HG02610 (cell line): Measurements from ENCODE around the gene DPP7.
"Not testable (repeated sequence)": the region's sequence is repeated elsewhere in the genome, so short reads cannot be mapped to it uniquely, and the experiment has no call there.

Experiments
- ATAC-seq: cut with Tn5 transposase; IDR thresholded peaks from one replicate; pipeline ENCODE4 v1.9.1; 2021; ENCODE audit warnings: mild to moderate bottlenecking, moderate library complexity; ENCODE audit not compliant: unreplicated experiment

The DPP7 gene

DNA sequence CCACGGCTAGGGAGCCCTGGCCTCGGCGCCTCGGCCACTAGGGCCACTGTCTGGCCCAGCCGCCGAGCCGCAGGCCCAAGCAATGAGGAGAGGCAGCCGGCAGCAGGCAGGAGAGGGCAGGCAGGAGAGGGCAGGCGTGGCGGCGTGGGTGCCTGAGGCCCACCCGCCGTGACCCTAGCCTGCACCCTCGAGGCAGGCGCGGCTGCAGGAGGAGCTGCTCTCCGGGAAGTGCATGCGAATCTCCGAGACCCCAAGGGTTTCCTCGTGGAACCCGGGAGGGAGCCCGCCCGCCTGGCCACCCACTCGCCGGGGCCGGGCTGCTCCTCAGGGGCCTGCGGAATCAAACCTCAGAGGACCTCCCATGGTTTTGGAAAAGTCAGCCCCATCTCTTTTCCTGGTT, 33.7 kb upstream of the DPP7 start:
- no peak for ATAC-seq

DNA sequence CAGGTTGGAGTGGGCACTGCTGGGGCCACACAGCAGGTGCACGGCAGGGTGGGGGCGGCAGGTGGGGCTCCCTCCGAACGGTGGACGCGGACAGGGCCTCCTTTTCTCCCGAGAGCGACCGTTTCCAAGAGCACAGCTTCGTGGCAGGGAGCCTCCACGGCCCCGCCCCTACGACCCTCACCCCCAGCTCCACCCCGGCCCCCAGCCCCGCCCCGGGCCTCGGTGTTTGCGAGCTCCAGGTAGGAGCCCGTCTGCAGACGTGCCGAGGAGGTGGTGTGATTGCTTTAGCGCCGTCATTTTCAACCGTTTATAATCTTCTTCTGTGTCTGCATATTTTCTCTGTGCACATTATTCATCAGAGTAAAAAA, 33.2 kb upstream of the DPP7 start:
- ATAC-seq, result no peak

DNA sequence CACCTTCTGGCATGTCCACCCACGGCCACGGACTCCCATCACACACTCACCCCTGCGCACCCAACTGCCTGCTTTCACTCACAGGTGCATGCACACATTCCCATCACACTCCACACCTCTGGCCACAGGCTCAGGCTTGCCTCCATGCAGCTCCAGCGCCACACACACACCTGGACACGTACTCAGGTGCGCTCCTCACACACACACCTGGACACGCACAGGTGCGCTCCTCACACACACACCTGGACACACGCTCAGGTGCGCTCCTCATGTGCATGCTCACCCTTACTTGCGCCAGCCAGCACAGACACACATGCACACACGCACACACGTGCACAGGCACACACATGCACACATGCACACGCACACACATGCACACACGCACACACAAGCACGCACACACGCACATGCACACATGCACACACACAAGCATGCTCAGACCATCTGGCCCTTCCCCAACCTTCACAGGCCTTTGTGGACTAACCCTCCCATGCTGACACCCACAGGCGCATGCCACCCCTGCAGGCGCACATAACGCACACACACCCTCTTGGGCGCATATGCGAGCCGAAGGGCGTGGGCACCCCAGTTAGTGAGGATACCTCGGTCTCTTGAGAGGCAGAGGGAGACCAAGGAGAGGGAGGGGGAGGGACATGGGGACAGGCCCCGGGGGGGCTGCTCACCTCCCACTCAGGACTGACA, 32.7 kb upstream of the DPP7 start:
- ATAC-seq, result no peak

DNA sequence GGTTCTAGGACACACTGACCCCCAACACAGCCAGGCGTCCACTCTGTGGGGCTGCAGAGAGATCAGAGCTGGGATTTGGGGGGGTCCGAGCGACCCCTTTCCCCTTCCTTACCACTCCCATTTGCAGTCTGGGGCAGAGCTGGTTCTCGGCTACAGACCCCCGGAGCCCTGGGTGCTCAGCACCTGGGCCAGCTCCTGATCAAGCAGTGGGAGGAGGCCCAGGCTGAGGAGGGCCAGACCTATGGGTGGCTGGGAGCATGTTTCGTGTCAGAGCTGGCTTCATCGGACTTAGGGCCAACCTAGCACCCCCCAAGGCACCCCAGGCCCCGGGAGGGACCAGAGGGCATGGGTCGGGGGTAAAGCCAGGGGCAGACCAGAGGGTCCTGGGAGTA, 32.0 kb upstream of the DPP7 start:
- ATAC-seq, result no peak

DNA sequence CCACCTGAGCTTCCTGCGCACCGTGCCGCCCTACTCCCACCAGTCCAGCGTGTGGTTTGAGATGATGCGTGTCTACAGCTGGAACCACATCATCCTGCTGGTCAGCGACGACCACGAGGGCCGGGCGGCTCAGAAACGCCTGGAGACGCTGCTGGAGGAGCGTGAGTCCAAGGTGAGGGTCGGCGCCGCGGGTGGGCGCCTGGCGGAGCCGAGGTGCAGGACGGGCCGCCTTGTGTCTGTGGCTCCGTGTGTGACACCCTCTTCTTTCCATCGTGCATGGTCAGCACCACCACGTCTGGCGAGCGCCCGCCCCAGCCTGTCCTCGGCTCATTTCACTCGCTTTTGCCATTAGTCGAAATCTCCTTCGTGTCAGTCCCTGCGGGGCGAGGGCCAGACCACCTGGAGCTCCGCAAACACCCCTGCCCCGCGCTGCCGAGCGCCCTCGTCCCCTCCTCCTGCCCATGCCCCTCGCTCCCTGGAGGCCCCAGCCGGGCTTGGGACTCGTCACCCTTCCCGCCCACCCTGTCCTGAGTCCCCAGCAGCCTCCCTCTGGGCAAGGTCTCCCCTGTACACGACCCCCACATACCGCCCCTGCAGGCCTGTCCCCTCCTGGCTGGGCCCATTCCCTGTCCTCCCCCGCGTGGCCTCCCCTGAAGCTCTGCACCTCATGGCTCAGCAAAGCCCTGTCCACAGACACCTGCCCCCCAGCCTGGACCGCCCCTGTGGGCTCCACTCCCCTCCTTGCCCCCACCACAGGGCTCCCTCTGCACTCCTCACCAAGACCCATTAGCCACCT, 31.4 kb upstream of the DPP7 start:
- ATAC-seq, result no peak

DNA sequence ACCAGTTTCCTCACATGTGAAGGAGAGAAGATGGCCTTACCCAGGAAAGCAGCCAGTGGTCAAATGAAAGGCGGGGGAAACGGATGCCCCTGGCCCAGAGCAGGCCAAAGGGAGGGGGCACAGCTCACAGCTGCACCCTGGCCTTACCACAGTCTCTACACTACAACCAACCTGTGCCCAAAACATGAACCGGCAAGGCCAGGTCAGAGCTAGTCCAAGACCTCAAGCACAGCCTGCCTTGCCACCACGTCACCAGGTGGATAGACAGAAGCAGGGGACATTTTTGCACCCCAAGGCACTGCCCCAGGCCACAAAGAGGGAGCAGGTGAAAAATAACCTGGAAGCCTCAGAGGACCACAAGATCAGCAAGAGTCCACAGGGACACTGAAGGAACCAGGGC, 28.9 kb upstream of the DPP7 start:
- no peak for ATAC-seq

DNA sequence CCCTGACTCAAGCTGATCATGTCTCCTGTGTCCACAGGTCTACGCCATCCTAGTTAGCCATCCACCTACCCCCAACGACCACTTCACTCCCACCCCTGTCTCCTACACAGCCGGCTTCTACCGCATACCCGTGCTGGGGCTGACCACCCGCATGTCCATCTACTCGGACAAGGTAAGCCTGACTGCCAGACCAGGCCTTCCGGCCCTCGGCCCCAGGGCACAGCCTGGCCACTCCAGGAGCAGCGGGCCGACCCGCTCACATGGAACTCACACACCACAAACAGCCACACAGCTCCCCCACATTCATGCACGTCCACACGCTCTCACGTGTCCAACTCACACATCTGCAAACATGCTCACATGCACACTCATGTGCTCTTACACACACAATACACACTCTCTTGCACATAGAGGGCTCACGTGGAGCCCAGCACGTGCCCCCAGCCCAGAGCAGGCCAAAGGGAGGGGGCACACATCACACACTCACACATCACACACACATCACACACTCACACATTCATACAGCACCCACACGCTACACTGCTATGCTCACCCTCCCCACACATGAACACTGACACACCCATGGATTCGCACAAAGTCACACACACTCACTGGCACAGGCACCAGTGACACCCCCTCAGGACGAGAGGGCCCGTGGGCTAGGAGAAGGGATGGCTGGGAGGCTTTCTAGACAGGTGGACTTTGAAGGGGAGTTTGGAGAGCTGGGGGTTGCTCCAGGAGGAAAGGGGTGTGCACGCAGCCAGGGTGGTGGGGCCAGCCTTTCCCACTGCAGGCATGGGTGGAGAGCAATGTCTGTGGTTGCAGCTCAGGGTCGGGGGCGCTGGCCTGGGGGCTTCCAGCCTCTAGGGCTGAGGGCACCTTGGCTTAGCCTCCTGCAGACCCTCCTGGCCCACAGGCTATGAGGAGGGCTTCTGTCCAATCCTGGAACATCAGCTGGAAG, 27.7 kb upstream of the DPP7 start:
- no peak for ATAC-seq

DNA sequence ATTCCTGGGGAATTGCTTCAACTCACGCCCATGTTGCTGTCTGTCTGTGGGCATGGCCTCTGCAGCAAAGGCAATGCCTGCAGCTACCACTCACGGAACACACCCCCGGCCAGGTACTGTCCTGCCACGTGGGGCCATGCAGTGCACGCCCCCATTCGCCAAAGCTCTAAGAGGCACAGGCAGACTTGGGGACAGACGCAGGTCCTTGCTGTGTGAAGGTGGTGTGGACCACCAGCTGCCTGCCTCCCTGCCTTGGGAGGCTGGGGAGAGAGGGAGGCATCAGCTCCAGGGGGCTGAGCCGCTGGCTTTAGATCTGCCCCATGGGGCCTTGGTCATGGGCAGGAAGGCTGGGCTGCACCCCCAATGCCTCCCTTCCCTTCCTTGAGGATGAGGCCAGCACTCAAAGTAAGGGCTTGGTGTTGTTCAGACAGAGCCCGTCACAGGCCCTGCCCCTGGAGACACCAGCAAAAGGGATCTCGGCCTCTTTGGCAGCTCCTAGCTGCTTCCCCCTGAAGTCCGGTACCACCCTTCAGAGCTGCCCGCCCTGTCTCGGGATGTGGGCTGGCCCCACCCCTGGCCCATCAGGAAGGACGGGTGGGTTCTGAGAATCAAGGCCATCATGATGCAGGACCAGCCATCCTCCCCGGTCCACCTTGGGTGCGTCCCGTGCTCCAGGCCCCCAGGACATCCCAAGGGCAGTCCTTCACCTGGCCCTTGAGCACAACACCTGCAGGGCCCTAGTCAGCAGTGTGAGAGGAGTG, 26.7 kb upstream of the DPP7 start:
- no peak for ATAC-seq

DNA sequence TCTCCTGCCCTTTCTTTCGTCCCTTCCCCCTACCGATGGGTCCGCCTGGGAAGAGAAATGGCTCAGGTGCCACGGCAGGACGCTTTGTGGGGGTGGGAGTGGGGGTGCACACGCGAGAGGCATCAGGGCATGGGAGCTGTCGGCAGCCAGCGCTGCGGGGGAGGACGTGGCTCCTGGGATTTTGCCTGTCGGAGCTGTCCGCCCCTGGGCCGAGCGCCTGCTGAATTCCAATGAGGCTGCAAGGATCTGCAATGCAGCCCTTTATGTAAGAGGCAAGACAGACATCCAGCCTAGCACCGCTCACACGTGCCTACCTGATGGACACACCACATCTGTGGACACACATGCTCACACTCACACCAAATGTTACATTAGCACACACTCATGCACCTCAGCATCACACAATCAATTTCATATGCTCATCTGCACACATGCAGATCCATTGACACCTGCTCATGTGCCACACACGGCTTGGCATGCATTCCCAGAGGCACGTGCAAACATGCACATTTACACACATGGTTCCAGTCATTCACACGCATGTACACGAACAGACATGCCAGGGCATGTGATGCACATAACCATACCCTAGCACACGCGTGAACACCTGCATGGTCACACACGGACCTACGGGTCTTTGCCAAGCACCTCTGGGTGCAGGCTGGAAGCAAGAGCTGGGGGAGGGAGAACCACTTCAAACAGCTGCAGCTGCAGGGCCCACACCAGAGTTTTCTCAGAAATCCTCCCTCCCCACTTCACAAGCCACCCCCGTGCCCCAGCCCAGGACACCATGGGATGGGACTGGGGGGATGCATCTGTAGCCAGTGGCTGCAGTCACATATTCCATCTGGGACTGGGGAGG, 25.8 kb upstream of the DPP7 start:
- no peak for ATAC-seq

DNA sequence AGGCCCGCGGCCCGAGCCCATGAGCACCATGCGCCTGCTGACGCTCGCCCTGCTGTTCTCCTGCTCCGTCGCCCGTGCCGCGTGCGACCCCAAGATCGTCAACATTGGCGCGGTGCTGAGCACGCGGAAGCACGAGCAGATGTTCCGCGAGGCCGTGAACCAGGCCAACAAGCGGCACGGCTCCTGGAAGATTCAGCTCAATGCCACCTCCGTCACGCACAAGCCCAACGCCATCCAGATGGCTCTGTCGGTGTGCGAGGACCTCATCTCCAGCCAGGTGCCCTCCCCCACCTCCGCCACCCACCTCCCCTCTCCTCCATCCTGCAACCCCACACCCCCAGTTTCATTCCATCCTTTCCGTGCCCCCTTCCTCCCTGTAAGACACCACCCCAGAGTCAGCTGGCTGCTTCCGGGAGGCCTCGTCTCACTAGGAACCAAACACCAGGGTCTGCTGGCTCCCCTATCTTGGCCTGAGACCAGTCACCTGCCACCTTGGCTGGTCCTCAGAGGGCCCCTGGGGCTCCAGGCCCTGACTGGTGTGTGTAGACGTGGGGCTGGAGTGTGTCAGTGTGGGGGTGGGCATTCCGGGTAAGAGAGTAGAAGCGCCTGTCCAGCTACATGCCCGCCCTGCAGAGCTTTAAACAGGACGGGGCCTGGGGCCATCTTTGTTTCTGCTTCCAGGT, 25.1 kb upstream of the DPP7 start:
- no peak for ATAC-seq

DNA sequence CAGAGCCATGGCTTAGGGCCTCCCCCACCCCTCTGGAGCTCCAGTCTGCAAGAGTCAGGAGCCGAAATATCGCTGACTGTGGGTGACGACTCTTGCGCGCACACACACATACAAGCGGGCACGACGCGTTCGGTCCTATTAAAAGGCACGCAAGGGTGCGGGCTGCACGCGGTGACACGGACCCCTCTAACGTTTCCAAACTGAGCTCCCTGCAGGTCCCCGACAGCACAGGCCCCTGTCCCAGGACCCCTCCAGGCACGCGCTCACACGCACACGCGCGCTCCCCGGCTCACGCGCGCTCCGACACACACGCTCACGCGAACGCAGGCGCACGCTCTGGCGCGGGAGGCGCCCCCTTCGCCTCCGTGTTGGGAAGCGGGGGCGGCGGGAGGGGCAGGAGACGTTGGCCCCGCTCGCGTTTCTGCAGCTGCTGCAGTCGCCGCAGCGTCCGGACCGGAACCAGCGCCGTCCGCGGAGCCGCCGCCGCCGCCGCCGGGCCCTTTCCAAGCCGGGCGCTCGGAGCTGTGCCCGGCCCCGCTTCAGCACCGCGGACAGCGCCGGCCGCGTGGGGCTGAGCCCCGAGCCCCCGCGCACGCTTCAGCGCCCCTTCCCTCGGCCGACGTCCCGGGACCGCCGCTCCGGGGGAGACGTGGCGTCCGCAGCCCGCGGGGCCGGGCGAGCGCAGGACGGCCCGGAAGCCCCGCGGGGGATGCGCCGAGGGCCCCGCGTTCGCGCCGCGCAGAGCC, 24.4 kb upstream of the DPP7 start, which contains the start of gene GRIN1:
TSS of gene GRIN1 (plus strand) at position 433 of the 746 bp plus-strand sequence. CDS start 333 bp downstream, outside the sequence.
- no peak for ATAC-seq

DNA sequence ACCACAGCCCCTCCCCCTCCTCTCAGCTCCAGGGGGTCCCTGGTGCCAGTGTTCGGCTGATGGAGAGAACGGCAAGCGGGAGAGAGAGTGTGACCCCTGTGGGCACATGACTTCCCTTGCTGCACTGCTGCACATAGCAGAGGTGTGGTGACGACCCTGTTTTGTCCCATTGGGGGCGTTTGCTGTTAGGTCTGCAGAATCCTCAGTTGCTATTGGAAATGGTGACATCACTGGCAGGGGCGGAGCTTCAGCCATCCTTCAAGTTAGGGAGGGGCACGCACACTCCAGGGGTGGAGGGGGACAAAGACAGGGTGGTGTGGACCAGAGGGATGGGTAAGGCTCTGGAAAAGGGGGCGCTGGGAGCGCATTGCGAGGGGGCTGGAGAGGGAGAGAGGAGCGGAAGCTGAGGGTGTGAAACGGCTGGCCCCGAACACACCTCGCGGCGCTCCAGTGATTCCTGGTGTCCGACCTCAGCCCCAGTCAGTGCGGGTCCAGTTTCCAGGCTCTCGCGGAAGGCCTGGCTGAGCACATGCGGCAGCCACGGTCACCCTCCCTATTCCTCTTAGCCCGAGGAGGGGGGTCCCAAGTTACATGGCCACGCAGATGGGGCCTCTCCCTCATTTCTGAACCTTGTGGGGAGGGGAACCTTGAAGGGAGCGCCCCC, 23.7 kb upstream of the DPP7 start:
- ATAC-seq, result no peak

DNA sequence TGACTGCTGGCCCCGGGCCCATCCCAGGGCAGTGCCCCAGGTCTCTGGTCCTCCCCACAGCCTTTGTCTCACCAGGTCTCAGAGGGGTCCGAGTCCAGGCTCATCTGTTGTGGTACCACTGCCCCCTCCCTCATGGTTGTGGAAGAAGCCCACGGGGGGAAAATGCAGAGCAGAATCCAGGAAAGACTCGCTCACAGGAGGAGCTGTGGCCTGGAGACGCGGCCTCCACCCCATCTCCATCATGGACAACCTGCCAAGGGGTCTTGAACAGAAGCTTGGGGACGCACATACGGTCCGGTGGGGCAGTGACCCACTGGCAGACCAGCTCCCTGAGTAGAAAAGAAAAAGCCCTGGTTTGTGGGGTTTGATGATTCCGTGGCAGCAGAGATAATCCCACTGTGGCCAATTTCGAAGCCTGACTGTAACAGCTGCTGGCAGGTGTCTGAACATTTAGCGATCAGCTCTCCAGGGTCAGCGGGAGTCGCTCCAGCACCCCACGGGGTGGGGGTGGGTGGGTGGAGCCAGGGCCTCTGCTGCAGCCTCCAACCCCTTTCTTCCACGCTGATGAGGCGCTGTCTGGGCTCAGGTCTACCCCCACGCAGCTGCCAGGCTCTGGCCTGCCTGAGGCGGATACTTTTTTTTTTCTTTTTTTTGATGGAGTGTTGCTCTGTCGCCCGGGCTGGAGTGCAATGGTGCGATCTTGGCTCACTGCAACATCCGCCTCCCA, 22.5 kb upstream of the DPP7 start:
- no peak for ATAC-seq

DNA sequence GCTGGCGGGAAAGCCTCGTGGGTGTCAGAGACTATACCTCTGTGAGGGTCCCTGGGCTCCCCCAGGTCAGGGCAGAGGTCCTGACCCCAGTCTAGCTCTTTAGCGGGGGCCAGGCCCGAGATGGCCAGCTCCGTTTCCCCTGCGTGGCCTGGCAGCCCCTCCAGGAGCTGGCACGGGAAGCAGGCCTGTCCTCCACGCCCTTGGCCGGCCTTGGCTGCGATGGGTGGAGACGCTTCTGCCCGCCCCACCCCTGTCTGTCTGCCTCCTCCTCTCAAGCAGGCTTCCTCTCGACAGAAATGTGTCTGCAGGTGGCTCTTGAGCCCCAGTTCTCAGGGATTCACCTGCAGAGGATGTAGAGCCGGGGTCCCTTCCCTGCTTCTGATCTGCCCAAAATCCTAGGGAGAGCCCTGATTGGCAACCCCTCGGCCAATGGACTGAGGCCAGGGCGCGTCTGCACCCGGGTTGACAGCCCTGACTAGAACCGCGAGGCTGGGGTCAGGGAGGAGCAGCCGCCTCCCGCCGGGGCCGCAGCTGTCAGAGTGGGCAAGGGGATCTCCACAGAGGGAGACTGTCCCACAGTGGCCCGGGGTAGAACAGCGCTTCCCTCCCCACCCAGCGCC, 21.8 kb upstream of the DPP7 start:
- no peak for ATAC-seq

DNA sequence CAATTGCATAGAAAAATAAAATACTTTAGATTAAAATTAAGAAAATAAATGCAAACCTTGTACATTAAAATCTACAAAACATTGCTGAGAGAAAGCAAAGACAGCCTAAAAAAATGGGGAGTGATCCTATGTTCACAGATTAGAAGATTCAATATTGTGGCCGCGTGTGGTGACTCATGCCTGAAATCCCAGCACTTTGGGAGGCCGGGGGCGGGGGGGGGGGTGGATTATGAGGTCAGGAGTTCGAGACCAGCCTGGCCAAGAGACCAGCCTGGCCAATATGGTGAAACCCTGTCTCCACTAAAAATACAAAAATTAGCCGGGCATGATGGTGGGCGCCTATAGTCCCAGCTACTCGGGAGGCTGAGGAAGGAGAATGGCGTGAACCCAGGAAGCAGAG, 20.6 kb upstream of the DPP7 start:
- ATAC-seq, result not testable (repeated sequence)

DNA sequence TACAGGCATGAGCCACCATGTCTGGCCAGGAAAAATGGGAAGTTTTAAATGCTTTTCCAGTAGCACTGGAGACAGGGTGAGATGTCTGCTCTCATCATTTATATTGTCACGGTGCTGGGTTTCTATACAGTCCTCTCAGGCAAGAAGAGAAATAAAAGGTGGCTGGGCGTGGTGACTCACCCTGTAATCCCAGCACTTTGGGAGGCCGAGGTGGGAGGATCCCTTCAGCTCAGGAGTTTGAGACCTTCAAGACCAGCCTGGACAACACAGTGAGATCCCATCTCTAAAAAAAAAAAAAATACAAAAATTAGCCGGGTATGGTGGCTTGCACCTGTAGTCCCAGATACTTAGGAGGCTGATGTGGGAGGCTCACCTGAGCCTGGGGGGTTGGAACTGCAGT, 19.7 kb upstream of the DPP7 start:
- no peak for ATAC-seq
